GM10248 (cell line): ENCODE measurements around the gene PPP2R5B.

Experiments used
- CTCF ChIA-PET: fragments of 300-600 bp; sonication (Branson Sonifier 250); formaldehyde crosslinking; extraction: SDS; loops from one replicate; lab custom pipeline; 2021; ENCODE audit warnings: antibody characterized with exemption; lab: Yijun Ruan, JAX
- POLR2A ChIA-PET: fragments of 350-650 bp; sonication (Branson Sonifier 250); formaldehyde crosslinking; extraction: SDS; loops from one replicate; lab custom pipeline; 2020; ENCODE audit warnings: antibody characterized with exemption; lab: Yijun Ruan, JAX
- DNase-seq: peaks from one replicate; pipeline ENCODE4 v3.0.0; 2012; ENCODE audit errors: extremely low spot score
- TF ChIP-seq, protein P1 (sequence below): IDR thresholded peaks from 2 replicates; pipeline ENCODE4 v1.5.1; 2012; ENCODE audit warnings: mild to moderate bottlenecking, low read depth; ENCODE audit errors: extremely low read depth, missing control alignments, control extremely low read depth

PPP2R5B gene

DNA sequence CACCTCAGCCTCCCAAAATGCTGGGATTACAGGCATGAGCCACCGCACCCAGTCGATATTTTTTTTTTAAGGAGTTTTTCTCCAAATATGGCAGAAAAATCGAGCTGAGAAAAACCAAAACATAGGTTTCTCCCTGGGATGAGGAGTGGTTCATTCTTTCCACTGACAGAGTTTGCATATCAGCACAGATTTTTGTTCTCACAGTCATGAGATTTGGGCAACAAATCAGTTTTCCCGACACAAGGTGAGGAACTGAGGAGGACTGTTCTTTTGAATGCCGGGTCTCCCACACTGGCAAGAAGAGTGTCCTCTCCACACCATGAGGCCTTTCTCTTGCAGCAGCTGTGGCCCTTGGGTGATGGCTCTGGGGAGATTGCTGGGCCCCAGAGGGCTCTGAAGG, 42.2 kb upstream of the PPP2R5B start:
- TF ChIP-seq, protein P1, sequence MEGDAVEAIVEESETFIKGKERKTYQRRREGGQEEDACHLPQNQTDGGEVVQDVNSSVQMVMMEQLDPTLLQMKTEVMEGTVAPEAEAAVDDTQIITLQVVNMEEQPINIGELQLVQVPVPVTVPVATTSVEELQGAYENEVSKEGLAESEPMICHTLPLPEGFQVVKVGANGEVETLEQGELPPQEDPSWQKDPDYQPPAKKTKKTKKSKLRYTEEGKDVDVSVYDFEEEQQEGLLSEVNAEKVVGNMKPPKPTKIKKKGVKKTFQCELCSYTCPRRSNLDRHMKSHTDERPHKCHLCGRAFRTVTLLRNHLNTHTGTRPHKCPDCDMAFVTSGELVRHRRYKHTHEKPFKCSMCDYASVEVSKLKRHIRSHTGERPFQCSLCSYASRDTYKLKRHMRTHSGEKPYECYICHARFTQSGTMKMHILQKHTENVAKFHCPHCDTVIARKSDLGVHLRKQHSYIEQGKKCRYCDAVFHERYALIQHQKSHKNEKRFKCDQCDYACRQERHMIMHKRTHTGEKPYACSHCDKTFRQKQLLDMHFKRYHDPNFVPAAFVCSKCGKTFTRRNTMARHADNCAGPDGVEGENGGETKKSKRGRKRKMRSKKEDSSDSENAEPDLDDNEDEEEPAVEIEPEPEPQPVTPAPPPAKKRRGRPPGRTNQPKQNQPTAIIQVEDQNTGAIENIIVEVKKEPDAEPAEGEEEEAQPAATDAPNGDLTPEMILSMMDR, result no peak
- CTCF ChIA-PET, result interaction anchor here (12.5 to 31.5 kb wide), 2 partner anchors 8 to 28 kb away, joined by 152 to 1137 read pairs; partner anchors contain the start of gene CDC42BPG
- DNase-seq, result no peak
- POLR2A ChIA-PET, result interaction anchor here (0.6 kb wide), 1 partner anchor 9 kb away, joined by 3 read pairs; no protein-coding TSS in a partner anchor

- no peak for DNase-seq
- ChIA-PET CTCF (interaction anchor here (12.5 to 31.5 kb wide), 2 partner anchors 7 to 29 kb away, joined by 152 to 1137 read pairs; partner anchors contain the start of gene CDC42BPG), POLR2A (no interaction called here)
- TF ChIP-seq, protein P1, result no peak
These were observed 40.9 kb upstream of the PPP2R5B start for GRCh38 chr11:64883575-64883974.

- TF ChIP-seq, protein P1, result no peak
- CTCF ChIA-PET, result interaction anchor here (12.5 to 31.5 kb wide), 2 partner anchors 7 to 29 kb away, joined by 152 to 1137 read pairs; partner anchors contain the start of gene CDC42BPG
- POLR2A ChIA-PET, result no interaction called here
- DNase-seq, result no peak
These were observed 40.5 kb upstream of the PPP2R5B start for GRCh38 chr11:64884019-64884418.

- POLR2A ChIA-PET, result no interaction called here
- TF ChIP-seq, protein P1, result no peak
- DNase-seq, result no peak
- CTCF ChIA-PET, result interaction anchor here (1.1 to 31.5 kb wide), 3 partner anchors 8 to 31 kb away, joined by 9 to 1137 read pairs (median 152); partner anchors contain the start of genes CDC42BPG and EHD1
These were observed 38.9 kb upstream of the PPP2R5B start for GRCh38 chr11:64885367-64886286.

DNA sequence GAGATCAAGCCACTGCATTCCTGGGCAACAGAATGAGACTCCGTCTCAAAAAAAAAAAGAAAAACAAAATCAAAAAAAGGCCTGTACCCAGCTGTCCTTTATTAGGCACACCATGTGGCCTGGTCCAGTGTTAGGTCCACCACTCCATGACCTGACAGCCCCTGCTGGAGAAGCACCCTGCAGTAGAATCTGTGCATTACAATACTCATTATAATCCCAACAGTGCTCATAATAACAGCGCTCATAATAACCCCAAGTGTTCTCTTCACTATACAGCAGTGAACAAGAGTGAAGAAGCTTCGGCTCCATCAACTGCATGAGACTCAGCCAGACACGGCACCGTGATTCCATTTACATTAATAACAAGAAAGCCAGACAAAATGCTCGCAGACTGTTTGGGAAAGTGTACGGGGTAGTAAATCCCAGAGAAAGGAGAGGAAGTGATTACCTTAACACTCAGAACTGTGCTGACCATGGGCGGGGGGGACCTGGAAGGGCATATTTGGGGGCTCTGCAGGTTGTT, 37.2 kb upstream of the PPP2R5B start:
- DNase-seq, result no peak
- TF ChIP-seq, protein P1, result no peak
- ChIA-PET POLR2A (interaction anchor here (0.6 to 1.2 kb wide), 2 partner anchors 10 to 39 kb away, joined by 3 to 17 read pairs; partner anchors contain the start of gene EHD1), CTCF (interaction anchor here (0.7 to 31.5 kb wide), 12 partner anchors 9 to 104 kb away, joined by 3 to 1137 read pairs (median 4); partner anchors contain the start of genes CDC42BPG and EHD1)
